ENCODE data around the gene SPAG17. TPM values are rescaled to one million over a fixed set of nuclear protein-coding genes. Genes with fewer than 3 reads are reported as not detected.

Gene SPAG17
- polyA plus RNA-seq, 1 donor (not counting 4 experiments of a cell fraction or from before 2014, with no cell fraction given) = 0.52 TPM

GRCh38 chr1:118217141-118217838 is 32.3 kb upstream of the SPAG17 start:
- H3K36me3 ChIP-seq (ENCODE audit: control insufficient read depth in 2 of 2, extremely low read depth in 1 of 2, insufficient read depth in 2 of 2, low read length in 2 of 2) = no peaks in the 10 kb centered on the region
- no peak for FAIRE-seq
- TF ChIP-seq, protein P1, sequence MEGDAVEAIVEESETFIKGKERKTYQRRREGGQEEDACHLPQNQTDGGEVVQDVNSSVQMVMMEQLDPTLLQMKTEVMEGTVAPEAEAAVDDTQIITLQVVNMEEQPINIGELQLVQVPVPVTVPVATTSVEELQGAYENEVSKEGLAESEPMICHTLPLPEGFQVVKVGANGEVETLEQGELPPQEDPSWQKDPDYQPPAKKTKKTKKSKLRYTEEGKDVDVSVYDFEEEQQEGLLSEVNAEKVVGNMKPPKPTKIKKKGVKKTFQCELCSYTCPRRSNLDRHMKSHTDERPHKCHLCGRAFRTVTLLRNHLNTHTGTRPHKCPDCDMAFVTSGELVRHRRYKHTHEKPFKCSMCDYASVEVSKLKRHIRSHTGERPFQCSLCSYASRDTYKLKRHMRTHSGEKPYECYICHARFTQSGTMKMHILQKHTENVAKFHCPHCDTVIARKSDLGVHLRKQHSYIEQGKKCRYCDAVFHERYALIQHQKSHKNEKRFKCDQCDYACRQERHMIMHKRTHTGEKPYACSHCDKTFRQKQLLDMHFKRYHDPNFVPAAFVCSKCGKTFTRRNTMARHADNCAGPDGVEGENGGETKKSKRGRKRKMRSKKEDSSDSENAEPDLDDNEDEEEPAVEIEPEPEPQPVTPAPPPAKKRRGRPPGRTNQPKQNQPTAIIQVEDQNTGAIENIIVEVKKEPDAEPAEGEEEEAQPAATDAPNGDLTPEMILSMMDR (optimal IDR thresholded peaks at IDR 0.05 in 1 of 3, IDR thresholded peaks at IDR 0.05 in 1 of 3, conservative IDR thresholded peaks at IDR 0.05 in 1 of 3; ENCODE audit: extremely low read depth in 1 of 3, insufficient read depth in 2 of 3, low read length in 3 of 3) = no peak
- no peak for TF ChIP-seq EZH2 (IDR thresholded peaks at IDR 0.05; ENCODE audit: low read length)

DNA sequence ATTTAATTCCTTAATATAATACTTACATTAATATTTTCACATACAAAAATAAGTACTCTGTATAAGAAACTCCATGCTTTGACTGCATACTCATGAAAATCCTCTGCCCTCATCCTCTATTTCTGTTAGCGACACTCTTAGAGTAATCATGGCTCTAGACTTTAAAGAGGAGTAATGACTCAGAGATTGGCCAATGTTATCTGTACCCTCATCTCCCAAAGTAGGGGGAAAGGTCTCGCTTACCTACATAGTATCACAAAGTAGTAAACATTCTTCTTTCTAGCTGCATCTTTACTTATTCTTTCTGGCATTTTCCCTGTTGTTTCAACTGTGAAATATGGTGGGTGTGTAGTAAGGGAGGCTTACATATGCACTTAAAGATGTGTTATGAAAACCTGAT is 29.8 kb upstream of the SPAG17 start:
- DNase-seq (ENCODE audit: low read depth, low spot score) (no peak), FAIRE-seq (no peak)
- Histone ChIP-seq H3K9me1 (ENCODE audit: control insufficient read depth, extremely low read depth, insufficient read depth, low read length) (no peaks in the 10 kb centered on the region), H3K9ac (ENCODE audit: control insufficient read depth, extremely low read depth, insufficient read depth, low read length) (no peak overlapping the region), H3K27ac (ENCODE audit: control insufficient read depth, insufficient read depth, low read length) (no peak overlapping the region), H3K4me2 (ENCODE audit: control insufficient read depth, extremely low read depth, insufficient read depth, low read depth, low read length) (no peak overlapping the region), H4K20me1 (ENCODE audit: control insufficient read depth, extremely low read depth, insufficient read depth, low read length) (no peaks in the 10 kb centered on the region), H3K4me1 (ENCODE audit: control insufficient read depth, extremely low read depth, insufficient read depth, low read length) (peaks cover 8% of the 10 kb centered on the region), H3K9me3 (ENCODE audit: control insufficient read depth, low read depth, low read length) (no peaks in the 10 kb centered on the region), H2AFZ (ENCODE audit: control insufficient read depth, low read length) (no peak overlapping the region), H3K27me3 (ENCODE audit: control insufficient read depth, extremely low read depth, insufficient read depth, low read length) (no peaks in the 10 kb centered on the region), H3K79me2 (ENCODE audit: control insufficient read depth, insufficient read depth, low read length) (no peaks in the 10 kb centered on the region), H3K4me3 (ENCODE audit: control insufficient read depth in 2 of 3, extremely low read depth in 1 of 3, insufficient read depth in 2 of 3, low read depth in 1 of 3, low read length in 3 of 3) (no peak overlapping the region), H3K36me3 (ENCODE audit: control insufficient read depth in 2 of 2, extremely low read depth in 1 of 2, insufficient read depth in 2 of 2, low read length in 2 of 2) (no peaks in the 10 kb centered on the region)
- dilution Hi-C loops (cut with MboI; ENCODE audit: extremely low pct_ligation_motif_present, low sequenced_read_pairs) = no loop called here
- TF ChIP-seq EZH2 (IDR thresholded peaks at IDR 0.05; ENCODE audit: low read length) = no peak
- TF ChIP-seq, protein P1 (optimal IDR thresholded peaks at IDR 0.05 in 1 of 3, IDR thresholded peaks at IDR 0.05 in 1 of 3, conservative IDR thresholded peaks at IDR 0.05 in 1 of 3; ENCODE audit: extremely low read depth in 1 of 3, insufficient read depth in 2 of 3, low read length in 3 of 3) = no peak

More at GRCh38 chr1:118217141-118217838, 32.3 kb upstream of the SPAG17 start:
- H3K9me1 ChIP-seq (ENCODE audit: control insufficient read depth, extremely low read depth, insufficient read depth, low read length) = no peaks in the 10 kb centered on the region
- H4K20me1 ChIP-seq (ENCODE audit: control insufficient read depth, extremely low read depth, insufficient read depth, low read length) = no peaks in the 10 kb centered on the region
- H3K4me3 ChIP-seq (ENCODE audit: control insufficient read depth in 2 of 3, extremely low read depth in 1 of 3, insufficient read depth in 2 of 3, low read depth in 1 of 3, low read length in 3 of 3) = no peak overlapping the region
- no peak overlapping the region for H3K4me2 ChIP-seq (ENCODE audit: control insufficient read depth, extremely low read depth, insufficient read depth, low read depth, low read length)
- no peak overlapping the region for H3K9ac ChIP-seq (ENCODE audit: control insufficient read depth, extremely low read depth, insufficient read depth, low read length)
- no peaks in the 10 kb centered on the region for H3K79me2 ChIP-seq (ENCODE audit: control insufficient read depth, insufficient read depth, low read length)
- H3K27ac ChIP-seq (ENCODE audit: control insufficient read depth, insufficient read depth, low read length) = no peak overlapping the region
- DNase-seq (ENCODE audit: low read depth, low spot score) = no peak
- no peaks in the 10 kb centered on the region for H3K27me3 ChIP-seq (ENCODE audit: control insufficient read depth, extremely low read depth, insufficient read depth, low read length)
- dilution Hi-C loops (cut with MboI; ENCODE audit: extremely low pct_ligation_motif_present, low sequenced_read_pairs) = no loop called here
- H2AFZ ChIP-seq (ENCODE audit: control insufficient read depth, low read length) = no peak overlapping the region
- no peaks in the 10 kb centered on the region for H3K9me3 ChIP-seq (ENCODE audit: control insufficient read depth, low read depth, low read length)
- no peaks in the 10 kb centered on the region for H3K4me1 ChIP-seq (ENCODE audit: control insufficient read depth, extremely low read depth, insufficient read depth, low read length)
